Neural cell (in vitro differentiated cells): Measurements from ENCODE around the gene SPAG7. TPM values are rescaled to one million over a fixed set of nuclear protein-coding genes. Genes with fewer than 3 reads are reported as not detected.

ENCODE experiments used
- H2AFZ ChIP-seq: fragments of 200-600, 300-800 bp; sonication (generic), shearing (Covaris generic); 2 replicates; pipeline ENCODE4 v1.6.0; 2014; ENCODE audit warnings: low read depth, mild to moderate bottlenecking, antibody characterized with exemption, low read length, moderate library complexity
- H3F3A ChIP-seq: fragments of 200-600 bp; shearing (Covaris generic); 2 replicates; pipeline ENCODE4 v1.6.1; 2016; ENCODE audit warnings: mild to moderate bottlenecking, moderate library complexity, mixed read lengths, antibody characterized with exemption, low read length; ENCODE audit not compliant: insufficient read depth, poor library complexity, severe bottlenecking
- H3K27ac ChIP-seq: fragments of 200-600, 300-800 bp; sonication (generic), shearing (Covaris generic); 2 replicates; pipeline ENCODE4 v1.5.1; 2014; ENCODE audit warnings: mild to moderate bottlenecking, low read length, moderate library complexity
- H3K27me3 ChIP-seq: fragments of 300-800, 200-600 bp; sonication (generic), shearing (Covaris generic); 2 replicates; pipeline ENCODE4 v1.6.0; 2014; ENCODE audit warnings: mild to moderate bottlenecking, low read depth, low read length, moderate library complexity; ENCODE audit not compliant: insufficient read depth
- H3K36me3 ChIP-seq: fragments of 300-800, 200-600 bp; sonication (generic), shearing (Covaris generic); 2 replicates; pipeline ENCODE4 v1.5.1; 2014; ENCODE audit warnings: mild to moderate bottlenecking, antibody characterized with exemption, low read length, moderate library complexity; ENCODE audit not compliant: insufficient read depth
- H3K4me2 ChIP-seq: fragments of 300-800, 200-600 bp; sonication (generic), shearing (Covaris generic); 2 replicates; pipeline ENCODE4 v1.6.0; 2014; ENCODE audit warnings: mild to moderate bottlenecking, low read length
- H3K4me3 ChIP-seq: fragments of 300-800, 200-600 bp; sonication (generic), shearing (Covaris generic); 2 replicates; pipeline ENCODE4 v1.5.1; 2014; ENCODE audit warnings: mild to moderate bottlenecking, low read length, moderate library complexity
- H3K79me2 ChIP-seq: fragments of 200-600 bp; shearing (Covaris generic); replicated peaks from 2 replicates; pipeline ENCODE4 v1.6.0; 2014; ENCODE audit warnings: mild to moderate bottlenecking, low read length, moderate library complexity; ENCODE audit not compliant: insufficient read depth
- H3K9ac ChIP-seq: fragments of 300-800, 200-600 bp; sonication (generic), shearing (Covaris generic); 2 replicates; pipeline ENCODE4 v1.6.1; 2016; ENCODE audit warnings: mild to moderate bottlenecking, low read length, mixed read lengths
- H3K9me2 ChIP-seq: fragments of 200-600 bp; shearing (Covaris generic); 2 replicates; pipeline ENCODE4 v1.6.1; 2016; ENCODE audit warnings: mild to moderate bottlenecking, low read length, mixed read lengths; ENCODE audit not compliant: insufficient read depth
- H3K9me3 ChIP-seq: fragments of 200-600, 300-800 bp; sonication (generic), shearing (Covaris generic); 2 replicates; pipeline ENCODE4 v1.6.1; 2016; ENCODE audit warnings: mild to moderate bottlenecking, mixed run types, low read length, moderate library complexity, mixed read lengths
- H4K20me1 ChIP-seq: fragments of 200-600 bp; shearing (Covaris generic); 2 replicates; pipeline ENCODE4 v1.6.1; 2016; ENCODE audit warnings: mild to moderate bottlenecking, mixed run types; ENCODE audit not compliant: insufficient read depth
- EP300 ChIP-seq: fragments of 450-650 bp; conservative IDR thresholded peaks from 2 replicates; pipeline ENCODE4 v1.6.1; 2014; ENCODE audit warnings: antibody characterized with exemption, mild to moderate bottlenecking, moderate library complexity; ENCODE audit not compliant: poor library complexity, severe bottlenecking
- EZH2 ChIP-seq: fragments of 200-600, 300-800 bp; shearing (Covaris generic), sonication (generic); IDR thresholded peaks from 2 replicates; pipeline ENCODE4 v1.6.1; 2014; ENCODE audit warnings: antibody characterized with exemption, low read length, borderline replicate concordance, mild to moderate bottlenecking; ENCODE audit not compliant: insufficient read depth, poor library complexity, severe bottlenecking
- MXI1 ChIP-seq: fragments of 450-650 bp; conservative IDR thresholded peaks from 2 replicates; pipeline ENCODE4 v1.6.1; 2014; ENCODE audit warnings: antibody characterized with exemption, mild to moderate bottlenecking; ENCODE audit not compliant: poor library complexity, severe bottlenecking
- POLR2AphosphoS5 ChIP-seq: IDR thresholded peaks from 2 replicates; pipeline ENCODE4 v1.6.1; 2012
- RAD21 ChIP-seq: fragments of 450-650 bp; conservative IDR thresholded peaks from 2 replicates; pipeline ENCODE4 v1.6.1; 2014; ENCODE audit warnings: antibody characterized with exemption, mild to moderate bottlenecking, moderate library complexity
- SMC3 ChIP-seq: fragments of 450-650 bp; conservative IDR thresholded peaks from 2 replicates; pipeline ENCODE4 v1.6.1; 2014; ENCODE audit warnings: antibody characterized with exemption, mild to moderate bottlenecking, moderate library complexity; ENCODE audit not compliant: poor library complexity
- TAF1 ChIP-seq: IDR thresholded peaks from 2 replicates; pipeline ENCODE4 v1.6.1; 2012; ENCODE audit warnings: low read depth
- polyA plus RNA-seq: library from polyadenylated mRNA; depleted of rRNA; stranded (reverse); fragments of >200 nt; gene quantifications from 2 replicates; pipeline ENCODE4 v1.2.3, GENCODE V29; 2014
- TF ChIP-seq, protein P1 (sequence below): fragments of 450-650 bp; IDR thresholded peaks from 2 replicates; pipeline ENCODE4 v1.5.1; 2014; ENCODE audit warnings: antibody characterized with exemption, mild to moderate bottlenecking, moderate library complexity; ENCODE audit not compliant: poor library complexity, severe bottlenecking
- TF ChIP-seq, protein P2 (sequence below): IDR thresholded peaks from 2 replicates; pipeline ENCODE4 v1.6.1; 2012; ENCODE audit warnings: borderline replicate concordance

The SPAG7 gene
- polyA plus RNA-seq, 1 donor from 2014 or later, result 66.4 TPM

DNA sequence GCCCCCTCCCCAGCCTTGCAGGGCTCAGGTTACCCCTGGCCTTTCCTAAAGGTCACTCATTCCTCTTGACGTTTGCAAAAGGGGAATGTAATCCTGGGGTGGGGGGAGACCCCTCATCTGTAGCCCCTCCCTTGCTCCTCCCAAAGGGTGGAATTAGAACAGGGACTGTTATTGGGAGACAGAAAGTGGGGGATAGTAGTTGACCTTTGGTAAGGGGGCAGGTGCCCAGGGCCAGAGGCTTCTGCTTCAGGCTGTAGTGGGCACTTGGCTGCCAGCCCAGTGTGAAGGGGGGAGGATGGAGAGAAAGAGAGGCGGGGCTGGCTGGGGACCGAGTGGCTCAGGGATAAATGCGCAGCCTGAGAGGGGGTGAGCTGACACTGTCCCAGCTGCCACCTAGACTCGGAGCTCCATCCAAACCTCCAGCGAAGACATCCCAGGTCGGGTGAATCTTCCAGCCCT, 16.8 kb downstream of the SPAG7 start, which contains the start of gene ENO3:
Gene ENO3 (plus strand): TSS at position 374 of the 459 bp plus-strand sequence. CDS start 711 bp downstream, outside the sequence.
- no peaks in the 10 kb centered on the region for H3K9me2 ChIP-seq
- no peaks in the 10 kb centered on the region for H3F3A ChIP-seq
- H3K27me3 ChIP-seq, result peaks cover 3% of the 10 kb centered on the region
- no peak within 1 kb of the TSS for H3K4me3 ChIP-seq
- H3K9me3 ChIP-seq, result no peaks in the 10 kb centered on the region
- H3K27ac ChIP-seq, result no peak within 1 kb of the TSS
- TF ChIP-seq SMC3 (no peak), RAD21 (no peak)
- TF ChIP-seq, protein P1, sequence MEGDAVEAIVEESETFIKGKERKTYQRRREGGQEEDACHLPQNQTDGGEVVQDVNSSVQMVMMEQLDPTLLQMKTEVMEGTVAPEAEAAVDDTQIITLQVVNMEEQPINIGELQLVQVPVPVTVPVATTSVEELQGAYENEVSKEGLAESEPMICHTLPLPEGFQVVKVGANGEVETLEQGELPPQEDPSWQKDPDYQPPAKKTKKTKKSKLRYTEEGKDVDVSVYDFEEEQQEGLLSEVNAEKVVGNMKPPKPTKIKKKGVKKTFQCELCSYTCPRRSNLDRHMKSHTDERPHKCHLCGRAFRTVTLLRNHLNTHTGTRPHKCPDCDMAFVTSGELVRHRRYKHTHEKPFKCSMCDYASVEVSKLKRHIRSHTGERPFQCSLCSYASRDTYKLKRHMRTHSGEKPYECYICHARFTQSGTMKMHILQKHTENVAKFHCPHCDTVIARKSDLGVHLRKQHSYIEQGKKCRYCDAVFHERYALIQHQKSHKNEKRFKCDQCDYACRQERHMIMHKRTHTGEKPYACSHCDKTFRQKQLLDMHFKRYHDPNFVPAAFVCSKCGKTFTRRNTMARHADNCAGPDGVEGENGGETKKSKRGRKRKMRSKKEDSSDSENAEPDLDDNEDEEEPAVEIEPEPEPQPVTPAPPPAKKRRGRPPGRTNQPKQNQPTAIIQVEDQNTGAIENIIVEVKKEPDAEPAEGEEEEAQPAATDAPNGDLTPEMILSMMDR, result no peak
- no peaks in the 10 kb centered on the region for H4K20me1 ChIP-seq
- H3K4me2 ChIP-seq, result no peak within 1 kb of the TSS
- H3K79me2 ChIP-seq, result peaks cover 2% of the 10 kb centered on the region
- no peak within 1 kb of the TSS for H2AFZ ChIP-seq
- no peaks in the 10 kb centered on the region for H3K36me3 ChIP-seq
- no peak within 1 kb of the TSS for H3K9ac ChIP-seq

DNA sequence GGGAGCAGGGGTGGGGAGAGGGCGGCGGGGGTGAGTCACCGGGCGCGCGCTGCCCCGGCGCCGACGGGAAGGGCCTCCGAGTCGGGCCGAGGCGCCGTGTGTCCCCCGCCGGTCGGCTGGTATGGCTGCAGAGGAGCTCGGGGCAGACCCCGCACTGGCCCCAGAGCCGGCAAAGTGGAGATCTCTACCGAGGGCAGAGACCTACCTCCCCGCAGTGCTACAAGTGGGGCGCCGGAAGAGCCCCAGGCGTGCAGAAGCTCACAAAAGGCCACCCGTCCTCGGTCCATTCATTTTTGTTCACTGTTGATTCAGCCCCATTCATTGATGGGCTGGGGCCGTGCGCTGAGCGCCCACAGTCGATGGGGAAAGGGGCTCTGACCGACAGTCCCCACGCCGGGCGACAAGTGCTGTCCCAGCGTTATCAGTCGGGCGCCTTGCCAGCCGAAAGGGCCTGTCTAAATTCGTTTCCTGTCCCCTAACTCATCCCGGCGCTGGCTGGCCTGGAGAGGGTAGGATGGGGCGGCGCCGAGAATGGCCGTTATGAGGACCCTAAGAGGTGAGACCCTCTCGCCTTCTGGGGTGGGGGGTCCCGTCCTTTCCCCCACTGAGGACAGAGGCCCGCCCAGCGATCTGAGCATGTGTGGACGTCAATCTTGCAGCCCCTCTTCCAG, 17.4 kb downstream of the SPAG7 start:
- Histone ChIP-seq H3K9ac (no peak overlapping the region), H3K36me3 (no peaks in the 10 kb centered on the region), H3K4me2 (no peak overlapping the region), H3K9me2 (no peaks in the 10 kb centered on the region), H3K4me3 (no peak overlapping the region), H3K27me3 (peaks cover 3% of the 10 kb centered on the region), H4K20me1 (no peaks in the 10 kb centered on the region), H3K27ac (no peak overlapping the region), H2AFZ (no peak overlapping the region), H3K79me2 (peaks cover 4% of the 10 kb centered on the region), H3F3A (no peaks in the 10 kb centered on the region), H3K9me3 (no peaks in the 10 kb centered on the region)
- TF ChIP-seq EZH2 (no peak), SMC3 (no peak), MXI1 (no peak), TAF1 (no peak), POLR2AphosphoS5 (no peak), EP300 (no peak), RAD21 (no peak)
- TF ChIP-seq, protein P1, result no peak
- TF ChIP-seq, protein P2, sequence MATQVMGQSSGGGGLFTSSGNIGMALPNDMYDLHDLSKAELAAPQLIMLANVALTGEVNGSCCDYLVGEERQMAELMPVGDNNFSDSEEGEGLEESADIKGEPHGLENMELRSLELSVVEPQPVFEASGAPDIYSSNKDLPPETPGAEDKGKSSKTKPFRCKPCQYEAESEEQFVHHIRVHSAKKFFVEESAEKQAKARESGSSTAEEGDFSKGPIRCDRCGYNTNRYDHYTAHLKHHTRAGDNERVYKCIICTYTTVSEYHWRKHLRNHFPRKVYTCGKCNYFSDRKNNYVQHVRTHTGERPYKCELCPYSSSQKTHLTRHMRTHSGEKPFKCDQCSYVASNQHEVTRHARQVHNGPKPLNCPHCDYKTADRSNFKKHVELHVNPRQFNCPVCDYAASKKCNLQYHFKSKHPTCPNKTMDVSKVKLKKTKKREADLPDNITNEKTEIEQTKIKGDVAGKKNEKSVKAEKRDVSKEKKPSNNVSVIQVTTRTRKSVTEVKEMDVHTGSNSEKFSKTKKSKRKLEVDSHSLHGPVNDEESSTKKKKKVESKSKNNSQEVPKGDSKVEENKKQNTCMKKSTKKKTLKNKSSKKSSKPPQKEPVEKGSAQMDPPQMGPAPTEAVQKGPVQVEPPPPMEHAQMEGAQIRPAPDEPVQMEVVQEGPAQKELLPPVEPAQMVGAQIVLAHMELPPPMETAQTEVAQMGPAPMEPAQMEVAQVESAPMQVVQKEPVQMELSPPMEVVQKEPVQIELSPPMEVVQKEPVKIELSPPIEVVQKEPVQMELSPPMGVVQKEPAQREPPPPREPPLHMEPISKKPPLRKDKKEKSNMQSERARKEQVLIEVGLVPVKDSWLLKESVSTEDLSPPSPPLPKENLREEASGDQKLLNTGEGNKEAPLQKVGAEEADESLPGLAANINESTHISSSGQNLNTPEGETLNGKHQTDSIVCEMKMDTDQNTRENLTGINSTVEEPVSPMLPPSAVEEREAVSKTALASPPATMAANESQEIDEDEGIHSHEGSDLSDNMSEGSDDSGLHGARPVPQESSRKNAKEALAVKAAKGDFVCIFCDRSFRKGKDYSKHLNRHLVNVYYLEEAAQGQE, result no peak
